ENCODE measurements around the gene TRPM1. TPM values are rescaled to one million over a fixed set of nuclear protein-coding genes. Genes with fewer than 3 reads are reported as not detected.
"Not testable (repeated sequence)": the region's sequence is repeated elsewhere in the genome, so short reads cannot be mapped to it uniquely, and the experiment has no call there.

Gene TRPM1
- total RNA-seq, 1 donor from 2014 or later, result not detected

- Histone ChIP-seq H3K27ac (no peak overlapping the region), H3K4me3 (no peak overlapping the region), H3K27me3 (ENCODE audit: low read depth) (no peaks in the 10 kb centered on the region), H3K9me3 (no peaks in the 10 kb centered on the region), H3K4me1 (no peaks in the 10 kb centered on the region), H3K36me3 (no peaks in the 10 kb centered on the region)
- no peak for ATAC-seq
- TF ChIP-seq CTCF (IDR thresholded peaks at IDR 0.05), result no peak
- intact Hi-C loops (cut with DNase I), result no loop called here
- no peak for DNase-seq
Measured at GRCh38 chr15:31096563-31096962, 5.0 kb downstream of the TRPM1 start.

GRCh38 chr15:31091481-31091880, 10.0 kb downstream of the TRPM1 start:
- ATAC-seq, result no peak

GRCh38 chr15:31090766-31091165, 10.8 kb downstream of the TRPM1 start:
- H3K36me3 ChIP-seq, result no peaks in the 10 kb centered on the region
- no peak overlapping the region for H3K4me3 ChIP-seq
- DNase-seq (no peak), ATAC-seq (no peak)
- intact Hi-C loops (cut with DNase I), result no loop called here
- H3K27me3 ChIP-seq (ENCODE audit: low read depth), result no peaks in the 10 kb centered on the region
- no peaks in the 10 kb centered on the region for H3K4me1 ChIP-seq
- no peak overlapping the region for H3K27ac ChIP-seq
- H3K9me3 ChIP-seq, result no peaks in the 10 kb centered on the region
- TF ChIP-seq CTCF (IDR thresholded peaks at IDR 0.05), result no peak

More at GRCh38 chr15:31091481-31091880, 10.0 kb downstream of the TRPM1 start:
- Histone ChIP-seq H3K27ac (no peak overlapping the region), H3K4me3 (no peak overlapping the region), H3K36me3 (no peaks in the 10 kb centered on the region), H3K4me1 (no peaks in the 10 kb centered on the region), H3K9me3 (no peaks in the 10 kb centered on the region), H3K27me3 (ENCODE audit: low read depth) (no peaks in the 10 kb centered on the region)
- intact Hi-C loops (cut with DNase I), result no loop called here
- no peak for DNase-seq
- TF ChIP-seq CTCF (IDR thresholded peaks at IDR 0.05), result no peak

GRCh38 chr15:31089368-31090047, 12.0 kb downstream of the TRPM1 start:
- H3K36me3 ChIP-seq, result no peaks in the 10 kb centered on the region
- H3K9me3 ChIP-seq, result no peaks in the 10 kb centered on the region
- intact Hi-C loops (cut with DNase I), result no loop called here
- no peak for TF ChIP-seq CTCF (IDR thresholded peaks at IDR 0.05)
- ATAC-seq, result no peak
- H3K4me1 ChIP-seq, result no peaks in the 10 kb centered on the region
- H3K27me3 ChIP-seq (ENCODE audit: low read depth), result no peaks in the 10 kb centered on the region
- no peak for DNase-seq
- H3K4me3 ChIP-seq, result no peak overlapping the region
- no peak overlapping the region for H3K27ac ChIP-seq

- H3K4me3 ChIP-seq, result no peak overlapping the region
- H3K9me3 ChIP-seq, result no peaks in the 10 kb centered on the region
- H3K27ac ChIP-seq, result no peak overlapping the region
- no peaks in the 10 kb centered on the region for H3K4me1 ChIP-seq
- intact Hi-C loops (cut with DNase I), result no loop called here
- no peaks in the 10 kb centered on the region for H3K36me3 ChIP-seq
- DNase-seq (no peak), ATAC-seq (no peak)
- no peaks in the 10 kb centered on the region for H3K27me3 ChIP-seq (ENCODE audit: low read depth)
- TF ChIP-seq CTCF (IDR thresholded peaks at IDR 0.05), result no peak
Measured at GRCh38 chr15:31088672-31089367, 12.7 kb downstream of the TRPM1 start.

- H3K27me3 ChIP-seq (ENCODE audit: low read depth); H3K36me3 ChIP-seq; H3K27ac ChIP-seq; intact Hi-C loops (cut with DNase I); H3K4me1 ChIP-seq; H3K4me3 ChIP-seq; DNase-seq; ATAC-seq; H3K9me3 ChIP-seq: not testable (repeated sequence)
Measured at GRCh38 chr15:31088041-31088440, 13.5 kb downstream of the TRPM1 start.

Data from lower lobe of right lung (tissue), 2 donors.